ENCODE measurements around the gene TARBP1. TPM values are rescaled to one million over a fixed set of nuclear protein-coding genes. Genes with fewer than 3 reads are reported as not detected.
"Not testable (repeated sequence)": the region's sequence is repeated elsewhere in the genome, so short reads cannot be mapped to it uniquely, and the experiment has no call there.

The TARBP1 gene
- total RNA-seq, 2 experiments from 2014 or later, result 53.9 to 61.3 TPM

GRCh38 chr1:234393190-234393589 lies 85.8 kb downstream of the TARBP1 start:
- Mint-ChIP-seq H3K36me3 (ENCODE audit: low read depth) (peaks cover 35% of the 10 kb centered on the region), H3K4me1 (ENCODE audit: low read depth) (peaks cover 4% of the 10 kb centered on the region), H3K27me3 (no peaks in the 10 kb centered on the region), H3K27ac (no peak overlapping the region), H3K4me3 (no peak overlapping the region), H3K9me3 (no peaks in the 10 kb centered on the region)
- ATAC-seq (no peak), DNase-seq (no peak)
- ChIA-PET POLR2A (no interaction called here), CTCF (interaction anchor here (0.9 kb wide), 1 partner anchor 66 kb away, joined by 4 read pairs; no protein-coding TSS in a partner anchor)
- intact Hi-C loops (cut with micrococcal nuclease), result no loop called here
- no peak for TF ChIP-seq CTCF (IDR thresholded peaks at IDR 0.05)

DNA sequence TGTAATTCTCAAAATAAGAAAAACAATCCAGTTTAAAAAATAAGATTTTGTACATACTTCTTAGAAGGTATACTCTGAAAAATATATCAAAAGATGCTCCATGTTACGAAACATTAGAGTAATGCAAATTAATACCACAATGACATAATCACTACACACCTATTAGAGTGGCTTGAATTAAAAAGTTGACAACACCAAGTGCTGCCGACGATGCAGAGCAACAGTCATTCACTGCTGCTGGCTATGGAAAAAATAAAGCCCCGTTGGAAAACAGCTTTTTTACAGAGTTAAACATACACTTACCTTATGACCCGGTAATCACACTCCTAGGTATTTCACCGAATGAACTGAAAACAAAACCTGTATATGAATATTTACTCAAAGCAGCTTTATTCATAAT lies 90.9 kb downstream of the TARBP1 start:
- no peaks in the 10 kb centered on the region for H3K27me3 Mint-ChIP-seq
- no peak for TF ChIP-seq CTCF (IDR thresholded peaks at IDR 0.05)
- intact Hi-C loops (cut with micrococcal nuclease), result no loop called here
- no peak overlapping the region for H3K4me3 Mint-ChIP-seq
- POLR2A ChIA-PET, result interaction anchor here (0.9 to 2.0 kb wide), 2 partner anchors 14 kb away, joined by 3 to 10 read pairs; partner anchors contain the start of gene COA6
- peaks cover 33% of the 10 kb centered on the region for H3K36me3 Mint-ChIP-seq (ENCODE audit: low read depth)
- no peak overlapping the region for H3K27ac Mint-ChIP-seq
- DNase-seq (no peak), ATAC-seq (no peak)
- CTCF ChIA-PET, result no interaction called here
- peaks cover 7% of the 10 kb centered on the region for H3K4me1 Mint-ChIP-seq (ENCODE audit: low read depth)
- H3K9me3 Mint-ChIP-seq, result no peaks in the 10 kb centered on the region

GRCh38 chr1:234386122-234386521 lies 92.9 kb downstream of the TARBP1 start:
- no peak for ATAC-seq
- Mint-ChIP-seq H3K4me1 (ENCODE audit: low read depth) (peaks cover 9% of the 10 kb centered on the region), H3K9me3 (no peaks in the 10 kb centered on the region), H3K36me3 (ENCODE audit: low read depth) (peaks cover 32% of the 10 kb centered on the region), H3K27me3 (no peaks in the 10 kb centered on the region), H3K27ac (no peak overlapping the region), H3K4me3 (no peak overlapping the region)
- ChIA-PET POLR2A (interaction anchor here (1.3 kb wide), 1 partner anchor 13 kb away, joined by 9 read pairs; the partner anchor contains the start of gene COA6), CTCF (no interaction called here)
- intact Hi-C loops (cut with micrococcal nuclease), result no loop called here
- no peak for TF ChIP-seq CTCF (IDR thresholded peaks at IDR 0.05)
- no peak for DNase-seq

DNA sequence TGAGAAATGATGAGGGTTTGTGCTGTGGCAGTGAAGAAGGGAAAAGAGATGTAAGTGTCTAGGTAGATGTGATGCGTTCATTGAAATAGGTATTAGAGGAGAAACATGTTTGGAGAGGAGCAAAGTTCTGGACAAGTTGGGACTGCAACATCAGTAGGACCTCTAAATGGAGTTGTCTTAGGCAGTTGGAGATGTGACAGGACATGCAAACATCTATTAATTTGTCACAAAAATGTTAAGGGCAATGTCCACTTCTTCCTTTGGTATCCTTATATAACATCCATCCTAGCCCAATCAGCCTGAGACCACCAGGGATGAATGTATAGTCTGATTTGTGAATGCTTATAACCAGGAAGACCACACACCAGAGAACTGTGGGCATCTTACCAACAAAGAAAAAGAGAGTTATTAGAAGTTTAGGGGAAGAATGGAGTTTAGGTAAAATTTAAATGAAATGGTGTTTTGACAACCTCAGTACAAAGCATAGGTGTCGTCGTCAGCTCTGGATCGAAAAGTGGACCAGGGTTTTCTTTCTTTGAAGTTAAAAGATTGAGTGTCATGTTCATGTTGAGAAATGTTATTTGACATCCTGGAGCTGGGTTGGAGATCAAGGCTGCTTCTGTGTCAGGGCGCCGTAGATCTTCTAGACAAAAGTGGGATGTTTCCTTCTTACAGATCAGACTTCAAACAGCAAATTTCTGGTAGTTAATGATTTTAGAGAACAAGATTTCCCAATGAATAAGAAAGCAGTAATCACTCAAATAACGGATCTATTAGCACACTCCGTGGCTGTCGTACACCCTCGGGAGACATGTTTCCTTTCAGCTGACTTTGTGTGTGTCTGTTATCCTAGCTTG lies 97.1 kb downstream of the TARBP1 start:
- ATAC-seq, result no peak
- Mint-ChIP-seq H3K4me1 (ENCODE audit: low read depth) (peaks cover 27% of the 10 kb centered on the region), H3K9me3 (no peaks in the 10 kb centered on the region), H3K27me3 (no peaks in the 10 kb centered on the region), H3K4me3 (no peak overlapping the region), H3K36me3 (ENCODE audit: low read depth) (peaks cover 53% of the 10 kb centered on the region), H3K27ac (no peak overlapping the region)
- no peak for DNase-seq
- TF ChIP-seq CTCF (IDR thresholded peaks at IDR 0.05), result no peak
- CTCF ChIA-PET, result no interaction called here
- intact Hi-C loops (cut with micrococcal nuclease), result no loop called here
- POLR2A ChIA-PET, result interaction anchor here (0.6 to 0.8 kb wide), 2 partner anchors 17 to 767 kb away, joined by 3 read pairs; no protein-coding TSS in a partner anchor

- CTCF ChIA-PET; DNase-seq; H3K4me3 Mint-ChIP-seq; H3K9me3 Mint-ChIP-seq; intact Hi-C loops (cut with micrococcal nuclease); ATAC-seq; H3K27me3 Mint-ChIP-seq; H3K27ac Mint-ChIP-seq: not testable (repeated sequence)
- Mint-ChIP-seq H3K4me1 (ENCODE audit: low read depth) (peaks cover 32% of the 10 kb centered on the region), H3K36me3 (ENCODE audit: low read depth) (peaks cover 64% of the 10 kb centered on the region)
- POLR2A ChIA-PET, result interaction anchor here (0.6 kb wide), 1 partner anchor 13 kb away, joined by 4 read pairs; no protein-coding TSS in a partner anchor
Observed at GRCh38 chr1:234379591-234380109, 99.3 kb downstream of the TARBP1 start.

Data from activated CD8-positive, alpha-beta T cell treated with anti-CD3 and anti-CD28 coated beads for 36 hours (primary cell).